ENCODE measurements around the gene PAWR. TPM values are rescaled to one million over a fixed set of nuclear protein-coding genes. Genes with fewer than 3 reads are reported as not detected.

The PAWR gene
- total and polyA plus RNA-seq, 2 donors: 8.7 to 38.8 TPM

DNA sequence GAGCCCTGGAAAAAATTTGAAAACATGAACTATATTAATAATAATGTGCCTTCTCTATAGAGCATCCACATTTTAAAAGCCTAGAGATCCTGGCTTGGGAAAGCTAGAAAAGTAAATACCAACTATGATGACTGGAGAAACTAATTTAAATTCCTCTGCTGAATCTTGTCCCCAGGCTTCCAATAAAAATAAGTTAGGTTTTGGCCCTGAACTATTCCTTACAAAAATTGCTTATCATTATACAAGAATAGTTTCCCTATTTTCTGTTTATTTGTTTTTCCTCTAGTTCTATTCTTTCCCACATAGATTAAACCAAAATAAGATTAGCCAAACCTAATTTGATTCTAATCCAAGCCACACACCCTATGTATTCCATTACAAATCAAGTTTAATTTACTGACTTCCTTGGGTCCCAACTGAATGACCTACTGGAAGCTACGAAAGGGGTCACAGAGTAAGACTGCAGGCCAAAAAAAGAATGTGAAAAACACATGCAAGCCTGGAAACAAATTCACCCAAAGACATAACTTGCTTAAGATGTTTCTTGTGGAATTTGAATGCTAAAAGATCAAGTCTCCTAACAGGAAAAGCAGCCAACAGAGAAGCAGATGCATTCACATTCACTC lies 133.0 kb downstream of the PAWR start:
- no peak for DNase-seq (ENCODE audit: low read depth in 6 of 9, low spot score in 9 of 9)
- Histone ChIP-seq H3K36me3 (ENCODE audit: control insufficient read depth in 2 of 2, insufficient read depth in 2 of 2, low read length in 1 of 2) (no peaks in the 10 kb centered on the region), H3K27me3 (ENCODE audit: control insufficient read depth in 2 of 2, insufficient read depth in 1 of 2, low read length in 1 of 2) (no peaks in the 10 kb centered on the region), H3K9me3 (ENCODE audit: control insufficient read depth in 2 of 2, insufficient read depth in 1 of 2, low read length in 1 of 2) (peaks cover 0 to 5% of the 10 kb centered on the region in 2 donors), H3K4me1 (ENCODE audit: control insufficient read depth in 2 of 2, insufficient read depth in 2 of 2, low read length in 2 of 2) (no peaks in the 10 kb centered on the region), H3K27ac (ENCODE audit: low read depth in 1 of 2, low read length in 1 of 2) (no peak overlapping the region), H3K4me3 (ENCODE audit: low read length in 2 of 2) (no peak overlapping the region)
- 94% methylated on average over 1 of the region's 1 CpG for WGBS

GRCh38 chr12:79555028-79555925 lies 135.5 kb downstream of the PAWR start:
- peak in 2 of 9 donors; percentile 10 to 39 for DNase-seq (ENCODE audit: low read depth in 6 of 9, low spot score in 9 of 9)
- no peaks in the 10 kb centered on the region for H3K4me1 ChIP-seq (ENCODE audit: control insufficient read depth in 2 of 2, insufficient read depth in 2 of 2, low read length in 2 of 2)
- H3K9me3 ChIP-seq (ENCODE audit: control insufficient read depth in 2 of 2, insufficient read depth in 1 of 2, low read length in 1 of 2): peaks cover 0 to 5% of the 10 kb centered on the region in 2 donors
- no peaks in the 10 kb centered on the region for H3K36me3 ChIP-seq (ENCODE audit: control insufficient read depth in 2 of 2, insufficient read depth in 2 of 2, low read length in 1 of 2)
- H3K27ac ChIP-seq (ENCODE audit: low read depth in 1 of 2, low read length in 1 of 2): no peak overlapping the region
- 78% methylated on average over 3 of the region's 3 CpGs for WGBS
- H3K4me3 ChIP-seq (ENCODE audit: low read length in 2 of 2): no peak overlapping the region
- no peaks in the 10 kb centered on the region for H3K27me3 ChIP-seq (ENCODE audit: control insufficient read depth in 2 of 2, insufficient read depth in 1 of 2, low read length in 1 of 2)

GRCh38 chr12:79553863-79554574 lies 136.7 kb downstream of the PAWR start:
- Histone ChIP-seq H3K36me3 (ENCODE audit: control insufficient read depth in 2 of 2, insufficient read depth in 2 of 2, low read length in 1 of 2) (no peaks in the 10 kb centered on the region), H3K27ac (ENCODE audit: low read depth in 1 of 2, low read length in 1 of 2) (no peak overlapping the region), H3K9me3 (ENCODE audit: control insufficient read depth in 2 of 2, insufficient read depth in 1 of 2, low read length in 1 of 2) (peaks cover 0 to 5% of the 10 kb centered on the region in 2 donors), H3K4me3 (ENCODE audit: low read length in 2 of 2) (no peak overlapping the region), H3K4me1 (ENCODE audit: control insufficient read depth in 2 of 2, insufficient read depth in 2 of 2, low read length in 2 of 2) (no peaks in the 10 kb centered on the region), H3K27me3 (ENCODE audit: control insufficient read depth in 2 of 2, insufficient read depth in 1 of 2, low read length in 1 of 2) (no peaks in the 10 kb centered on the region)
- 98% methylated on average over 24 of the region's 24 CpGs for WGBS
- no peak for DNase-seq (ENCODE audit: low read depth in 6 of 9, low spot score in 9 of 9)

DNA sequence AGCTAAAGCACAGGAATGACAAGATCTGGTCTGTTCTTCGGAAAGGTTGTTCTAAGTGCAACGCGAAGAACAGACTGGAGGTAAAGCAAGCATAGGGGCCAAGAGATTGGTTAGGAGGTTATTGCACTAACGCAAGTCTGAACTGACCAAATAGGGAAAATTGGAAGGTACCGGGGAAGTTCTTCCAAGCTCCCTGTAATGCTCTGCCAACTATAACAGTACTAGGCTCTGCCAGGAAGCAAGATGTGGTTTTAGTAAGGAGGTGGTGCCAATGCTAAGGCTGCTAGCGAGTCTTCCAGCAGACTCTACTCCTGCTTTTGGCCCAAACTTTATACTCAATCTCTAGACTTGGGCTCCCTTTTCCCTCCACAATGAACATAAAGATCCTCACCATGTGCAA lies 138.6 kb downstream of the PAWR start:
- no peak for DNase-seq (ENCODE audit: low read depth in 6 of 9, low spot score in 9 of 9)
- Histone ChIP-seq H3K27me3 (ENCODE audit: control insufficient read depth in 2 of 2, insufficient read depth in 1 of 2, low read length in 1 of 2) (no peaks in the 10 kb centered on the region), H3K4me3 (ENCODE audit: low read length in 2 of 2) (no peak overlapping the region), H3K27ac (ENCODE audit: low read depth in 1 of 2, low read length in 1 of 2) (no peak overlapping the region), H3K9me3 (ENCODE audit: control insufficient read depth in 2 of 2, insufficient read depth in 1 of 2, low read length in 1 of 2) (peaks cover 0 to 5% of the 10 kb centered on the region in 2 donors), H3K4me1 (ENCODE audit: control insufficient read depth in 2 of 2, insufficient read depth in 2 of 2, low read length in 2 of 2) (no peaks in the 10 kb centered on the region), H3K36me3 (ENCODE audit: control insufficient read depth in 2 of 2, insufficient read depth in 2 of 2, low read length in 1 of 2) (no peaks in the 10 kb centered on the region)
- WGBS: 76% methylated on average over 6 of the region's 6 CpGs

- Histone ChIP-seq H3K4me3 (ENCODE audit: low read length in 2 of 2) (no peak overlapping the region), H3K36me3 (ENCODE audit: control insufficient read depth in 2 of 2, insufficient read depth in 2 of 2, low read length in 1 of 2) (no peaks in the 10 kb centered on the region), H3K4me1 (ENCODE audit: control insufficient read depth in 2 of 2, insufficient read depth in 2 of 2, low read length in 2 of 2) (no peaks in the 10 kb centered on the region), H3K9me3 (ENCODE audit: control insufficient read depth in 2 of 2, insufficient read depth in 1 of 2, low read length in 1 of 2) (peaks cover 0 to 5% of the 10 kb centered on the region in 2 donors), H3K27me3 (ENCODE audit: control insufficient read depth in 2 of 2, insufficient read depth in 1 of 2, low read length in 1 of 2) (no peaks in the 10 kb centered on the region), H3K27ac (ENCODE audit: low read depth in 1 of 2, low read length in 1 of 2) (no peak overlapping the region)
- 98% methylated on average over 4 of the region's 4 CpGs for WGBS
- no peak for DNase-seq (ENCODE audit: low read depth in 6 of 9, low spot score in 9 of 9)
Observed at GRCh38 chr12:79549531-79550271, 141.1 kb downstream of the PAWR start.

GRCh38 chr12:79548610-79548924 lies 142.2 kb downstream of the PAWR start:
- Histone ChIP-seq H3K27ac (ENCODE audit: low read depth in 1 of 2, low read length in 1 of 2) (no peak overlapping the region), H3K9me3 (ENCODE audit: control insufficient read depth in 2 of 2, insufficient read depth in 1 of 2, low read length in 1 of 2) (peaks cover 0 to 2% of the 10 kb centered on the region in 2 donors), H3K4me1 (ENCODE audit: control insufficient read depth in 2 of 2, insufficient read depth in 2 of 2, low read length in 2 of 2) (no peaks in the 10 kb centered on the region), H3K4me3 (ENCODE audit: low read length in 2 of 2) (no peak overlapping the region), H3K36me3 (ENCODE audit: control insufficient read depth in 2 of 2, insufficient read depth in 2 of 2, low read length in 1 of 2) (no peaks in the 10 kb centered on the region), H3K27me3 (ENCODE audit: control insufficient read depth in 2 of 2, insufficient read depth in 1 of 2, low read length in 1 of 2) (no peaks in the 10 kb centered on the region)
- no peak for DNase-seq (ENCODE audit: low read depth in 6 of 9, low spot score in 9 of 9)

DNA sequence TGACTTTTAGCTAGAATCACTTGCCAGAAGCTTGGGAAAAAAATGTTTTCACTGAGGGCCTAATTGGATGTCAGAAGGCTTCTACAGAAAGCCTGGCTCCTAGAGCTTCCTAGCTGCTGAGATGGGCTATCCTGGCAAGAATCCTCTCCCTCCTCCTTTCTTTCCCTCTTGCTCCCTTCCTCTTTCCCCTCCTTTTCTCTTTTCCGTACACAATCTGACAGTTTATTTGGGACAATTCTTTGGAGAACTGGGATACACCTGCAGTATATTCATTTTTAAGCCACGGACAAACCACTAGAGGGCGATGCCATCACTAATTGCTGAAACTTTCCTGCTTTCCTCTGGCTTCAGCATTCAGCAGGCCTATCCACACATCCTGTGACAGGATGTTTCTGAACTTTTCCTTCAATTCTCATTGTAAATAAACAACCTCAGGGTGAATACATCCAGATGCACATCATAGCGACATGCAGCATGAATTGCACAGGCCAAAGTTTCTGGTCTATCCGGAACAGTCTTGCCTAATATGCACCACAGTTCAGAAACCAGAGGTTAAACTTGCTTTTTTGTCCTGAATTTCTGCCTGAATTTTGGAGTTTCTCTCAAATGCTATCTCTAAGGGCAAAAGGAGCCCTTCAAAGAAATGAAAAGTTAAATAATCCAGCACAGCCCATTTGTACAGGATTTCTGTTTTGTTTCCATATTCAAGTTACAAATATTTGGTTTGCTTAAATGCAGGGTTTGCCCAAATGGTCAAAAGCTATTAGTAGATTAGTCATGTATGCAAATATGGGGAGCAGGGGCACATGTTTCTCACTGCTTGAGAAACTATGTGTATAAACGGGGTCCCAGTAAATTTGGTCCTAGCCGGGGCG lies 142.8 kb downstream of the PAWR start:
- Histone ChIP-seq H3K36me3 (ENCODE audit: control insufficient read depth in 2 of 2, insufficient read depth in 2 of 2, low read length in 1 of 2) (no peaks in the 10 kb centered on the region), H3K4me1 (ENCODE audit: control insufficient read depth in 2 of 2, insufficient read depth in 2 of 2, low read length in 2 of 2) (no peaks in the 10 kb centered on the region), H3K4me3 (ENCODE audit: low read length in 2 of 2) (no peak overlapping the region), H3K9me3 (ENCODE audit: control insufficient read depth in 2 of 2, insufficient read depth in 1 of 2, low read length in 1 of 2) (peaks cover 0 to under 1% of the 10 kb centered on the region in 2 donors), H3K27ac (ENCODE audit: low read depth in 1 of 2, low read length in 1 of 2) (no peak overlapping the region), H3K27me3 (ENCODE audit: control insufficient read depth in 2 of 2, insufficient read depth in 1 of 2, low read length in 1 of 2) (no peaks in the 10 kb centered on the region)
- 63% methylated on average over 8 of the region's 8 CpGs for WGBS
- DNase-seq (ENCODE audit: low read depth in 6 of 9, low spot score in 9 of 9): peak in 5 of 9 donors; percentile 4 to 42 (median 15)

- no peaks in the 10 kb centered on the region for H3K36me3 ChIP-seq (ENCODE audit: control insufficient read depth in 2 of 2, insufficient read depth in 2 of 2, low read length in 1 of 2)
- 81% methylated on average over 5 of the region's 5 CpGs for WGBS
- DNase-seq (ENCODE audit: low read depth in 6 of 9, low spot score in 9 of 9): no peak
- no peaks in the 10 kb centered on the region for H3K9me3 ChIP-seq (ENCODE audit: control insufficient read depth in 2 of 2, insufficient read depth in 1 of 2, low read length in 1 of 2)
- no peaks in the 10 kb centered on the region for H3K4me1 ChIP-seq (ENCODE audit: control insufficient read depth in 2 of 2, insufficient read depth in 2 of 2, low read length in 2 of 2)
- peak overlapping the region in 1 of 2 donors; percentile 25 for H3K27ac ChIP-seq (ENCODE audit: low read depth in 1 of 2, low read length in 1 of 2)
- H3K4me3 ChIP-seq (ENCODE audit: low read length in 2 of 2): no peak overlapping the region
- no peaks in the 10 kb centered on the region for H3K27me3 ChIP-seq (ENCODE audit: control insufficient read depth in 2 of 2, insufficient read depth in 1 of 2, low read length in 1 of 2)
Observed at GRCh38 chr12:79547044-79547734, 143.6 kb downstream of the PAWR start.

All from thymus (tissue), 11 donors.